ENCODE data around the gene BBS1. TPM values are rescaled to one million over a fixed set of nuclear protein-coding genes. Genes with fewer than 3 reads are reported as not detected.

Gene BBS1
- total and polyA plus RNA-seq, 8 donors: 22.8 to 75.1 (median 63.6) TPM

DNA sequence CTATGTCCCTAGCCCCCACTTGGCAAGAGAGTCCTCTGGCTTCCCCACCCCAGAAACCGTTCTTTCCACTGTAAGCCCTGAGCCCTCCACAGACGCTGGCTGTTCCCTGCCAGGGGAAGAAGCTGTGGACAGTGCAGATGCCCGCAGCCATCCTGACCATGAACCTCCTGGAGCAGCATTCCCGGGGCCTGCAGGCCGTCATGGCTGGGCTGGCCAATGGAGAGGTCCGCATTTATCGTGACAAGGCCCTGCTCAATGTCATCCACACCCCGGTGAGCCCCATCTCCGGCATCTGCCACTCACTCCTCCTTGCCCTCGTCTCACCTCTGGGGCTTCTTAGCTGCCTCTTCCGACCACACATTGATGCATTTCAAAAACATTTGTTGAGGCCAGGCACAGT, 13.2 kb downstream of the BBS1 start:
- DNase-seq (no peak), ATAC-seq (no peak)
- peaks cover 0 to 83% of the 10 kb centered on the region in 2 donors for H3K36me3 ChIP-seq
- H3K4me1 ChIP-seq: no peaks in the 10 kb centered on the region
- H3K4me3 ChIP-seq: no peak overlapping the region
- H3K9me3 ChIP-seq: no peaks in the 10 kb centered on the region
- TF ChIP-seq CTCF (IDR thresholded peaks at IDR 0.05): no peak
- H3K27me3 ChIP-seq: no peaks in the 10 kb centered on the region
- no peak overlapping the region for H3K27ac ChIP-seq
- intact Hi-C loops (cut with DNase I): no loop called here

DNA sequence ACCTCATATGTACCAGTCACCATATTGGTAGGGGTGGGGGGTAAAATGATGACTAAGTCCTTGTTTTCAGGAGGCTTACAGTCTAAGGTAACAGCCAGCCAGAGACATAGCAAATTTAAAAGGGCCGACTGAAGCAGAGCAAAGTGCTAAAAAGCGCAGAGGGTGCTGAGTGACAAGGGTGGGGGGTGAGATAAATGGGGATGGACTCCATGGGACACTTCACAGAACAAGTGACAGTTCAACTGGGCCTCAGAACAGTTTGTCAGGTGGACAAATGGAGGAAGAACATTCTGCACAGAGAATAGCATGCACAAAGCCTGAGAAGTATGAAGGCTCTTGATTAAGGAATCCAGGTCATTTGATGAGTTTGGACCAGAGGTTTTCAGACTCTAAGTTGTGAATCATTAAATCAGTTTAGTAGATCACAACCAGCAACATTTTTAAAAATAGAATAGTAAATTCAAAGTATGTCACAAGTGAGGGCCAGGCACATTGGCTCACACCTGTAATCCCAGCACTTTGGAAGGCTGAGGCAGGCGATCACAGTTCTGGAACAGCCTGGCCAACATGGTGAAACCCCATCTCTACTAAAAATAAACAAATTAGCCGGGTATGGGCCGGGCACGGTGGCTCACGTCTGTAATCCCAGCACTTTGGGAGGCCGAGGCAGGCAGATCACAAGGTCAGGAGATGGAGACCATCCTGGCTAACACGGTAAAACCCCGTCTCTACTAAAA, 14.0 kb downstream of the BBS1 start:
- Histone ChIP-seq H3K27me3 (no peaks in the 10 kb centered on the region), H3K36me3 (peaks cover 0 to 80% of the 10 kb centered on the region in 2 donors), H3K27ac (no peak overlapping the region), H3K9me3 (no peaks in the 10 kb centered on the region), H3K4me3 (no peak overlapping the region), H3K4me1 (no peaks in the 10 kb centered on the region)
- DNase-seq (no peak), ATAC-seq (no peak)
- intact Hi-C loops (cut with DNase I): no loop called here
- TF ChIP-seq CTCF (IDR thresholded peaks at IDR 0.05): no peak

DNA sequence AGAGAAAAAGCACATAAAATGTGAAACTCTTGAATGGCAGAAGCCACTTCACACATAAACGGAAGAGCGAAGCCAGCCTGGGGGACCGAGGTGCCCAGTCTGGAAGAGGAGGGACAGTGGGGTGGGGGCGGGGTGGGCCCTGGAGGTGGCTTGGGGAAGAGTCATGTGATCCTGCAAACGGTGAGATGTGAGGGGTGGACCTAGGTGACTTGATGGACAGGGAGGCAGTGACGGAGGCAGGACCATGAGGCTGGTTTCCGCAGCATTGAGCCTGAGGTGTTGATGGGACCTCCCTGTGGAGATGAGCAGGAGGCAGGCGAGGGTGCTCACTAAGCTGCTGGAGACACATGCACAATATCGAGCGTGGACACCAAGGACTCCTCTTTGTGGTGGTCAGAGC, 18.6 kb downstream of the BBS1 start:
- H3K4me1 ChIP-seq: no peaks in the 10 kb centered on the region
- H3K9me3 ChIP-seq: no peaks in the 10 kb centered on the region
- TF ChIP-seq CTCF (IDR thresholded peaks at IDR 0.05): no peak
- no peak overlapping the region for H3K27ac ChIP-seq
- intact Hi-C loops (cut with DNase I): no loop called here
- peaks cover 0 to 53% of the 10 kb centered on the region in 2 donors for H3K36me3 ChIP-seq
- peak in 1 of 4 donors; percentile 17 for DNase-seq
- H3K4me3 ChIP-seq: no peak overlapping the region
- no peaks in the 10 kb centered on the region for H3K27me3 ChIP-seq
- ATAC-seq: no peak

- intact Hi-C loops (cut with DNase I): no loop called here
- no peaks in the 10 kb centered on the region for H3K4me1 ChIP-seq
- no peak overlapping the region for H3K27ac ChIP-seq
- no peak for TF ChIP-seq CTCF (IDR thresholded peaks at IDR 0.05)
- H3K9me3 ChIP-seq: no peaks in the 10 kb centered on the region
- H3K27me3 ChIP-seq: no peaks in the 10 kb centered on the region
- peak in 1 of 4 donors; percentile 49 for DNase-seq
- no peak for ATAC-seq
- peaks cover 0 to 52% of the 10 kb centered on the region in 2 donors for H3K36me3 ChIP-seq
- no peak overlapping the region for H3K4me3 ChIP-seq
Measured at GRCh38 chr11:66529655-66530054, 19.2 kb downstream of the BBS1 start.

GRCh38 chr11:66530927-66531709, 20.7 kb downstream of the BBS1 start:
- peak in 1 of 4 donors; percentile 49 for DNase-seq
- Histone ChIP-seq H3K9me3 (no peaks in the 10 kb centered on the region), H3K4me1 (no peaks in the 10 kb centered on the region), H3K36me3 (peaks cover 0 to 62% of the 10 kb centered on the region in 2 donors), H3K27me3 (no peaks in the 10 kb centered on the region), H3K4me3 (no peak overlapping the region), H3K27ac (no peak overlapping the region)
- intact Hi-C loops (cut with DNase I): no loop called here
- no peak for ATAC-seq
- no peak for TF ChIP-seq CTCF (IDR thresholded peaks at IDR 0.05)

Data from left lung (tissue), 10 donors.